Prostate gland (tissue), 2 donors: ENCODE results near the gene RNF39.
A peak's percentile ranks its signal among the peaks of the same experiment; 100 is the strongest.

Experiments used
- POLR2AphosphoS5 ChIP-seq: sonication (generic); formaldehyde crosslinking; IDR thresholded peaks from one replicate; pipeline ENCODE4 v1.6.1; 2017; ENCODE audit warnings: antibody characterized with exemption
- TF ChIP-seq, protein P1 (sequence below), 4 experiments: fragments of 200-600 bp in 2 of 4; fragments of 450-650 bp in 2 of 4; sonication (generic) in 2 of 4; IDR thresholded peaks; 1 replicate in 3 of 4; 2 replicates in 1 of 4; pipeline ENCODE4 v1.5.1; 2016 to 2019; ENCODE audit warnings: antibody characterized with exemption in 4 of 4, mild to moderate bottlenecking in 2 of 4, moderate library complexity in 2 of 4

- TF ChIP-seq, protein P1, sequence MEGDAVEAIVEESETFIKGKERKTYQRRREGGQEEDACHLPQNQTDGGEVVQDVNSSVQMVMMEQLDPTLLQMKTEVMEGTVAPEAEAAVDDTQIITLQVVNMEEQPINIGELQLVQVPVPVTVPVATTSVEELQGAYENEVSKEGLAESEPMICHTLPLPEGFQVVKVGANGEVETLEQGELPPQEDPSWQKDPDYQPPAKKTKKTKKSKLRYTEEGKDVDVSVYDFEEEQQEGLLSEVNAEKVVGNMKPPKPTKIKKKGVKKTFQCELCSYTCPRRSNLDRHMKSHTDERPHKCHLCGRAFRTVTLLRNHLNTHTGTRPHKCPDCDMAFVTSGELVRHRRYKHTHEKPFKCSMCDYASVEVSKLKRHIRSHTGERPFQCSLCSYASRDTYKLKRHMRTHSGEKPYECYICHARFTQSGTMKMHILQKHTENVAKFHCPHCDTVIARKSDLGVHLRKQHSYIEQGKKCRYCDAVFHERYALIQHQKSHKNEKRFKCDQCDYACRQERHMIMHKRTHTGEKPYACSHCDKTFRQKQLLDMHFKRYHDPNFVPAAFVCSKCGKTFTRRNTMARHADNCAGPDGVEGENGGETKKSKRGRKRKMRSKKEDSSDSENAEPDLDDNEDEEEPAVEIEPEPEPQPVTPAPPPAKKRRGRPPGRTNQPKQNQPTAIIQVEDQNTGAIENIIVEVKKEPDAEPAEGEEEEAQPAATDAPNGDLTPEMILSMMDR (IDR thresholded peaks at IDR 0.05) = peak in 1 of 4 experiments; percentile 16
- TF ChIP-seq POLR2AphosphoS5 = no peak
These were observed 41.2 kb upstream of the RNF39 start for GRCh38 chr6:30116724-30117123.
